Mesangial cell (primary cell): Measurements from ENCODE around the gene FKBP6. TPM values are rescaled to one million over a fixed set of nuclear protein-coding genes. Genes with fewer than 3 reads are reported as not detected.

Experiments
- total RNA-seq: library from RNA; depleted of rRNA; stranded (reverse); fragments of >200 nt; gene quantifications from 2 replicates; pipeline ENCODE4 v1.2.3, GENCODE V29; 2015

The FKBP6 gene, protein sequence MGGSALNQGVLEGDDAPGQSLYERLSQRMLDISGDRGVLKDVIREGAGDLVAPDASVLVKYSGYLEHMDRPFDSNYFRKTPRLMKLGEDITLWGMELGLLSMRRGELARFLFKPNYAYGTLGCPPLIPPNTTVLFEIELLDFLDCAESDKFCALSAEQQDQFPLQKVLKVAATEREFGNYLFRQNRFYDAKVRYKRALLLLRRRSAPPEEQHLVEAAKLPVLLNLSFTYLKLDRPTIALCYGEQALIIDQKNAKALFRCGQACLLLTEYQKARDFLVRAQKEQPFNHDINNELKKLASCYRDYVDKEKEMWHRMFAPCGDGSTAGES
- 0.16 TPM in 1 of 2 replicates, not detected in the other for total RNA-seq

DNA sequence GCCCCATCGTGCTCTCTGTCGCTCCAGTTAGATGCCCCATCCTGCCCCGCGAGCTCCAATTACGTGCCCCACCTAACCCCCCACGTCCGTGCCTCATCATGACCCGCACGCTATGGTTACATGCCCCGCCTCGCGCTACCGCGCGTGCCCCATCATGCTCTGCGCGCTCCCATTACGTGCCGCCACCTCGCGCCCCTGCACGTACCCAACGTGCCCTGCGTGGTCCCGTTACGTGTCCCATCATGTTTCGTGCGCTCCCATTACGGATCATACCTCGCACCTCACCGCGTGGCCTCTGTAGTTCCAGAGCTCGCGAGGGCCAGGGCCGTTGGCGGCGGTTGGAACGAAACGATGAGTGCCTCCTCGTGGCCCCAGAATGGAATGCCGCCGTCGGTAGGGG lies at the start of gene FKBP6, which contains the start of gene TRIM50:
Gene FKBP6 (plus strand): TSS at position 240 of the 400 bp plus-strand sequence. CDS start 268 bp downstream, outside the sequence.
Gene TRIM50 (minus strand): TSS at position 161 of the 400 bp plus-strand sequence. CDS start 3,295 bp downstream, outside the sequence.

GRCh38 chr7:73308665-73309214 lies 19.2 kb upstream of the FKBP6 start, which contains the start of gene NSUN5:
Gene NSUN5, minus strand, starts transcription at chr7:73308826. Its CDS starts 36 bp downstream, at chr7:73308790.

Other genes starting within 250 kb of the FKBP6 start
- not detected in 2 replicates for gene SPDYE9, start 242.1 kb upstream of the FKBP6 start, total RNA-seq
- gene NSUN5, start 19.3 kb upstream of the FKBP6 start, total RNA-seq = 23.5 and 45.6 TPM in 2 replicates
- gene TRIM50, start 79 bp upstream of the FKBP6 start, total RNA-seq = not detected in 2 replicates
- gene FZD9, start 105.6 kb downstream of the FKBP6 start, total RNA-seq = 1.4 and 2.3 TPM in 2 replicates
- 28.6 and 38.9 TPM in 2 replicates for gene BAZ1B, start 194.1 kb downstream of the FKBP6 start, total RNA-seq
- gene BCL7B, start 229.5 kb downstream of the FKBP6 start, total RNA-seq = 37.3 and 49.9 TPM in 2 replicates